Kidney (tissue), 14 donors: ENCODE measurements around the gene CHST7. TPM values are rescaled to one million over a fixed set of nuclear protein-coding genes. Genes with fewer than 3 reads are reported as not detected.

ENCODE experiments used
- DNase-seq, 5 donors: peaks; one replicate each; pipeline ENCODE4 v3.0.0-alpha.2; 2013 to 2020
- FAIRE-seq: peaks from 2 replicates; lab custom pipeline; 2012; peaks lifted over from hg19 to GRCh38; lab: Jason Lieb, UNC
- H3K27ac ChIP-seq, 2 donors: one replicate each; pipeline ENCODE4 v1.7.0; 2013; ENCODE audit warnings: low read depth in 2 of 2, low read length in 2 of 2, inconsistent platforms in 1 of 2
- H3K27me3 ChIP-seq: one replicate; pipeline ENCODE4 v1.7.1; 2013; ENCODE audit warnings: low read length, inconsistent platforms; ENCODE audit not compliant: control insufficient read depth, insufficient read depth
- H3K36me3 ChIP-seq, 3 donors: one replicate each; pipeline versions ENCODE4 v1.7.0 to v1.7.1; 2013; ENCODE audit warnings: low read length in 3 of 3, control low read depth in 1 of 3, inconsistent platforms in 1 of 3; ENCODE audit not compliant: insufficient read depth in 3 of 3, control insufficient read depth in 2 of 3
- H3K4me1 ChIP-seq, 3 donors: one replicate each; pipeline versions ENCODE4 v1.7.0 to v1.7.1; 2013; ENCODE audit warnings: low read length in 3 of 3, inconsistent platforms in 1 of 3, low read depth in 1 of 3; ENCODE audit not compliant: control insufficient read depth in 2 of 3, insufficient read depth in 2 of 3
- H3K4me3 ChIP-seq, 3 donors: one replicate each; pipeline versions ENCODE4 v1.7.0 to v1.8.1; 2013; ENCODE audit warnings: low read length in 3 of 3, control low read depth in 1 of 3, inconsistent platforms in 1 of 3
- H3K9ac ChIP-seq, 3 donors: one replicate each; pipeline versions ENCODE4 v1.7.0 to v1.7.1; 2013; ENCODE audit warnings: low read length in 3 of 3, control low read depth in 1 of 3, inconsistent platforms in 1 of 3
- H3K9me3 ChIP-seq, 3 donors: one replicate each; pipeline versions ENCODE4 v1.7.0 to v1.7.1; 2013; ENCODE audit warnings: low read length in 3 of 3, control low read depth in 1 of 3, inconsistent platforms in 1 of 3; ENCODE audit not compliant: control insufficient read depth in 2 of 3, insufficient read depth in 1 of 3
- intact Hi-C: fragments of 100-400 bp; cut with DNase I; formaldehyde crosslinking; loops from one replicate; pipeline ENCODE4 v1.11.1; 2022
- polyA plus RNA-seq: library from polyadenylated mRNA; stranded (reverse); fragments of 350-450 nt; fragmentation: Illumina TruSeq; extraction: RNeasy Lipid Tissue Mini Kit (QIAGEN cat#74804); gene quantifications from one replicate; pipeline ENCODE4 v1.2.3, GENCODE V29; 2014; ENCODE audit warnings: low read depth, low replicate concordance; ENCODE audit not compliant: insufficient read depth
- total RNA-seq: library from RNA; stranded (reverse); fragmentation: NEBNext Ultra II Directional; extraction: Animal tissue kit (Norgen Biotek cat#: 25700); gene quantifications from one replicate; pipeline ENCODE4 v1.2.1, GENCODE V29; 2021
- TF ChIP-seq, protein P1 (sequence below): IDR thresholded peaks from 3 replicates; pipeline ENCODE4 v1.5.1; 2012; ENCODE audit warnings: mild to moderate bottlenecking, moderate library complexity, borderline replicate concordance; ENCODE audit not compliant: insufficient read depth; ENCODE audit errors: extremely low read depth
- donor health status: control.
- donor health status: control.
- donor health status: control.
- donor health status: control.
- donor health status: control.
- donor health status: DM: yes; HTN: yes; CAD: no.
- donor health status: Normal renal cell carcinoma (clear cell type).

Gene CHST7
- total and polyA plus RNA-seq, 2 donors from 2014 or later, result 2.0 to 9.0 TPM

DNA sequence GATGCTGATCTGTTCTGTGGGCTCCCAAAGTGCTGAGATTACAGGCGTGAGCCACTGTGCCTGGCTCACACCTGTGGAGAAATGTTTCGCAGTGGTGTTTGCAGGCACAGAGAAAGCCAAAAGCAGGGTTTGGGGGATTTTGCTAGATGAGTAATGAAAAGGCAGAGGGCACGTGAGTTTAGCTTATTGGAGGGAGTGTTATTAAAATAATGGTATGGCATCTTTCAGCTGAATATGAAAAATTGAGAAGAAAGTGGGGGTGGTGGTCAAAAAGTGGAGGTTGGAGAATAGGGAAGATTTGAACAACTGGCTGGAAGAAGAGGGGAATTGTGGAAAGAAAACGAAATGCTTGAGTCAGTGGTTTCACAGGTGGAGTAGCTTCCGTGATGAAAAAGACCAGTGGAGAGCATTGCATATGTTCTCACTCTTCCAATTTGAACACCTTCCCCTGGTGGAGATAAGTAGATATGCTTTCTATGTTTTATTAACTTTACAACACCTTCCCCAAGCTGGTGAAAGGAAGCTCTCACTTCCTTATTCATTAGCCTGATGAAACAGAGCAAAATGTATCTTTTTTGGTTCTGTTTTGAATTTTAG lies 1.1 kb upstream of the CHST7 start:
- DNase-seq, result no peak
- Histone ChIP-seq H3K27ac (no peak overlapping the region), H3K27me3 (peaks cover 2% of the 10 kb centered on the region), H3K4me1 (no peaks in the 10 kb centered on the region), H3K4me3 (peak overlapping the region in 1 of 3 donors; percentile 51), H3K9me3 (no peaks in the 10 kb centered on the region), H3K36me3 (no peaks in the 10 kb centered on the region), H3K9ac (no peak overlapping the region)
- intact Hi-C loops, result no loop called here
- no peak for FAIRE-seq
- TF ChIP-seq, protein P1, sequence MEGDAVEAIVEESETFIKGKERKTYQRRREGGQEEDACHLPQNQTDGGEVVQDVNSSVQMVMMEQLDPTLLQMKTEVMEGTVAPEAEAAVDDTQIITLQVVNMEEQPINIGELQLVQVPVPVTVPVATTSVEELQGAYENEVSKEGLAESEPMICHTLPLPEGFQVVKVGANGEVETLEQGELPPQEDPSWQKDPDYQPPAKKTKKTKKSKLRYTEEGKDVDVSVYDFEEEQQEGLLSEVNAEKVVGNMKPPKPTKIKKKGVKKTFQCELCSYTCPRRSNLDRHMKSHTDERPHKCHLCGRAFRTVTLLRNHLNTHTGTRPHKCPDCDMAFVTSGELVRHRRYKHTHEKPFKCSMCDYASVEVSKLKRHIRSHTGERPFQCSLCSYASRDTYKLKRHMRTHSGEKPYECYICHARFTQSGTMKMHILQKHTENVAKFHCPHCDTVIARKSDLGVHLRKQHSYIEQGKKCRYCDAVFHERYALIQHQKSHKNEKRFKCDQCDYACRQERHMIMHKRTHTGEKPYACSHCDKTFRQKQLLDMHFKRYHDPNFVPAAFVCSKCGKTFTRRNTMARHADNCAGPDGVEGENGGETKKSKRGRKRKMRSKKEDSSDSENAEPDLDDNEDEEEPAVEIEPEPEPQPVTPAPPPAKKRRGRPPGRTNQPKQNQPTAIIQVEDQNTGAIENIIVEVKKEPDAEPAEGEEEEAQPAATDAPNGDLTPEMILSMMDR, result no peak

DNA sequence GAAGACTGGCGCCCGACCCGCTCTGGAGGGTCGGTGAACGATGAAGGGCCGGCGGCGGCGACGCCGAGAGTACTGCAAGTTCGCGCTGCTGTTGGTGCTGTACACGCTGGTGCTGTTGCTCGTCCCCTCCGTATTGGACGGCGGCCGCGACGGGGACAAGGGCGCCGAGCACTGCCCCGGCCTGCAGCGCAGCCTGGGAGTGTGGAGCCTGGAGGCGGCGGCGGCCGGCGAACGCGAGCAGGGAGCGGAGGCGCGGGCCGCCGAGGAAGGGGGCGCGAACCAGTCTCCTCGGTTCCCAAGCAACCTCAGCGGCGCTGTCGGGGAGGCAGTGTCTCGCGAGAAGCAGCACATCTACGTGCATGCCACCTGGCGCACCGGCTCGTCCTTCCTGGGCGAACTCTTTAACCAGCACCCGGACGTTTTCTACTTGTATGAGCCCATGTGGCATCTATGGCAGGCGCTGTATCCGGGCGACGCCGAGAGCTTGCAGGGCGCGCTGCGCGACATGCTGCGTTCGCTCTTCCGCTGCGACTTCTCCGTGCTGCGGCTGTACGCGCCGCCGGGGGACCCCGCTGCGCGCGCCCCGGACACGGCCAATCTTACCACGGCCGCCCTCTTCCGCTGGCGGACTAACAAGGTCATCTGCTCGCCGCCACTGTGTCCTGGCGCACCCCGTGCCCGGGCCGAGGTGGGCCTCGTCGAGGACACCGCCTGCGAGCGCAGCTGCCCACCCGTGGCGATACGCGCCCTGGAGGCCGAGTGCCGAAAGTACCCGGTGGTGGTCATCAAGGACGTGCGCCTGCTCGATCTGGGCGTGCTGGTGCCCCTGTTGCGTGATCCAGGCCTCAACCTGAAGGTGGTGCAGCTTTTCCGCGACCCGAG lies 568 bp downstream of the CHST7 start:
- intact Hi-C loops, result no loop called here
- no peak overlapping the region for H3K27ac ChIP-seq
- no peak for FAIRE-seq
- DNase-seq, result peak; percentile 46 to 89 (median 52)
- H3K4me3 ChIP-seq, result peak overlapping the region; percentile 20 to 56 (median 51)
- no peaks in the 10 kb centered on the region for H3K9me3 ChIP-seq
- no peak overlapping the region for H3K9ac ChIP-seq
- no peaks in the 10 kb centered on the region for H3K4me1 ChIP-seq
- TF ChIP-seq, protein P1, result no peak
- H3K27me3 ChIP-seq, result peaks cover 2% of the 10 kb centered on the region
- H3K36me3 ChIP-seq, result no peaks in the 10 kb centered on the region

DNA sequence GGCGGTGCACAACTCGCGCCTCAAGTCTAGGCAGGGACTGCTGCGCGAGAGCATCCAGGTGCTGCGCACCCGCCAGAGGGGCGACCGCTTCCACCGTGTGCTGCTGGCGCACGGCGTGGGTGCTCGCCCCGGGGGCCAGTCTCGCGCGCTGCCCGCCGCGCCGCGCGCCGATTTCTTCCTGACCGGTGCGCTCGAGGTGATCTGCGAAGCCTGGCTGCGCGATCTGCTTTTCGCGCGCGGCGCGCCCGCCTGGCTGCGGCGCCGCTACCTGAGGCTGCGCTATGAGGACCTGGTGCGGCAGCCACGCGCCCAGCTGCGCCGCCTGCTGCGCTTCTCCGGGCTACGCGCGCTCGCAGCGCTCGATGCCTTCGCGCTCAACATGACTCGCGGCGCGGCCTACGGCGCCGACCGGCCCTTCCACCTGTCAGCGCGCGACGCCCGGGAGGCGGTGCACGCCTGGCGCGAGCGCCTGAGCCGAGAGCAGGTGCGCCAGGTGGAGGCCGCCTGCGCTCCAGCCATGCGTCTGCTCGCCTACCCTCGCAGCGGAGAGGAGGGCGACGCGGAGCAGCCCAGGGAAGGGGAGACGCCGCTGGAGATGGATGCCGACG lies 1.3 kb downstream of the CHST7 start:
- H3K9ac ChIP-seq, result no peak overlapping the region

More for the DNA sequence above, 1.3 kb downstream of the CHST7 start:
- Histone ChIP-seq H3K4me3 (peak overlapping the region in 2 of 3 donors; percentile 51 to 59), H3K36me3 (no peaks in the 10 kb centered on the region), H3K27ac (no peak overlapping the region), H3K9me3 (no peaks in the 10 kb centered on the region), H3K4me1 (no peaks in the 10 kb centered on the region), H3K27me3 (peaks cover 2% of the 10 kb centered on the region)
- intact Hi-C loops, result no loop called here
- TF ChIP-seq, protein P1, result no peak
- FAIRE-seq, result no peak
- DNase-seq, result peak in 4 of 5 donors; percentile 28 to 46 (median 30)
